Measurements from ENCODE around the gene PODXL2.

Gene PODXL2

DNA sequence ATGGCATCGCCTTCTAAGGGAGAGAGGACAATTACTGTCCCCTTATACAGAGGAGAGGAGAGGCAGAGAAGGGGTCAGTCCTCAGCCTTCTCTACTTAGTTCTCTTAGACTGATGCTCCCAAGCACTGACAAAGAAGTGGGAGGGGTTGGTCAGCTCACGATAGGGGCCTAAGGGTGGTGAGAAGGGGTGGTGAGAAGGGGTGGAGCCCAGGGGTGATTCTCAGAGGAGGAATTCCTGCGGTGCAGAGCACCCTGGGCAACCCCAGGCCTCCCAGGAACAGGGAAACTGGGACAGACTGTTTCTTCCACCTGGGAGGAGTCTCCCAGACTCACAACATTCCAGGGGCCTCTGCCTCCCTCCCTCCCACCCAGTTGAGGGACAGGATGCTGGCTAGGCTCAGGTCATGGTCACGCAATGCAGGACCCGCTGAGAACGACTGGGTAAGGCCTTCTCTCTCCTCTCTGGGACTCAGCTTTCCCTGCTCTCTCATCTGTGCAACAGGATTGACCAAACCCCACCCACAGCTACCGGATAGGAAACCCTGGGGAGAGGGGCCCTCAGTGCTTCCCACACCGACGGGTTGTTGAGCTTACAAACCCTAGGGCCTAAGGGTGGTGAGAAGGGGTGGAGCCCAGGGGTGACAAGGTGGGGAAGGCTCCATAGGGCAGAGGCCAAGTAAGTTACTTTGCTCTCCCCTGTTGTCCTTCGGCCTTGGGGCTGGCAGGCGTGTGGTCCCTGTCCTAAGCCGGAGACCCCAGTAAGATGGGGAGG is 40.0 kb upstream of the PODXL2 start:
- TF ChIP-seq, protein P1, sequence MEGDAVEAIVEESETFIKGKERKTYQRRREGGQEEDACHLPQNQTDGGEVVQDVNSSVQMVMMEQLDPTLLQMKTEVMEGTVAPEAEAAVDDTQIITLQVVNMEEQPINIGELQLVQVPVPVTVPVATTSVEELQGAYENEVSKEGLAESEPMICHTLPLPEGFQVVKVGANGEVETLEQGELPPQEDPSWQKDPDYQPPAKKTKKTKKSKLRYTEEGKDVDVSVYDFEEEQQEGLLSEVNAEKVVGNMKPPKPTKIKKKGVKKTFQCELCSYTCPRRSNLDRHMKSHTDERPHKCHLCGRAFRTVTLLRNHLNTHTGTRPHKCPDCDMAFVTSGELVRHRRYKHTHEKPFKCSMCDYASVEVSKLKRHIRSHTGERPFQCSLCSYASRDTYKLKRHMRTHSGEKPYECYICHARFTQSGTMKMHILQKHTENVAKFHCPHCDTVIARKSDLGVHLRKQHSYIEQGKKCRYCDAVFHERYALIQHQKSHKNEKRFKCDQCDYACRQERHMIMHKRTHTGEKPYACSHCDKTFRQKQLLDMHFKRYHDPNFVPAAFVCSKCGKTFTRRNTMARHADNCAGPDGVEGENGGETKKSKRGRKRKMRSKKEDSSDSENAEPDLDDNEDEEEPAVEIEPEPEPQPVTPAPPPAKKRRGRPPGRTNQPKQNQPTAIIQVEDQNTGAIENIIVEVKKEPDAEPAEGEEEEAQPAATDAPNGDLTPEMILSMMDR (IDR thresholded peaks at IDR 0.05) = no peak

DNA sequence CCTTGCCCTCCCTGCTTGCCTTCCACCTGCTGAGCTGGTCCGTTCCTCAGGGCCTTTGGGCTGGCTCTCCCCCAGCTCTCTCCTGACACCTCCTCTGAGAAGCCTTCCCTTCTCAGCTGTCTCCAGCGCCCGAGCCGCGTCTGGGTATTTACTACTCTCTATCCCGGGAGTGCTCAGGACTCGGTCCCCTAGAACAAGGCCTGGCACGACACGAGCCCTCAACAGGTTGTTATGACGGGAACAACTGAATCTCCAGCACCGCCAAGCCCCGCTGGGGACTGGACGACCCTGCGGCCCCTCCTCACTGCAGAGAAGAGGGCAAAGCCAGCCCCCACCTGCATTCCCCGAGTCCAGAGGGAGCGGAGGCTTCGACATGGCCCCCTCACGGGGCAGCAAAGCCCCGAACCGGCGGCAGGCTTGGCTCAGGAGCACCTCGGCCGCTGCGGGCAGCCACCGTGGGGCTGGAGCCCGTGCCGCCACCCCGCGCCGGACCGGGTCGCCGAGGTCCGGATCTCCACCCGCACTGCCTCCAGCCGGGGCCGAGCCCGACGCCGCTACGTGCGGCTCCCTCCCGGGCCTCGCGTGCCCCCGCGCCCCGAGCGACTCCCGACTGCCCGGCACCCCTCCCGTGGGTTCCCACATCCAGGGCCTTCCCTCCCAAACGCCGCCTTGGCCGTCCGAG is 39.2 kb upstream of the PODXL2 start:
- TF ChIP-seq, protein P1 (IDR thresholded peaks at IDR 0.05) = no peak

DNA sequence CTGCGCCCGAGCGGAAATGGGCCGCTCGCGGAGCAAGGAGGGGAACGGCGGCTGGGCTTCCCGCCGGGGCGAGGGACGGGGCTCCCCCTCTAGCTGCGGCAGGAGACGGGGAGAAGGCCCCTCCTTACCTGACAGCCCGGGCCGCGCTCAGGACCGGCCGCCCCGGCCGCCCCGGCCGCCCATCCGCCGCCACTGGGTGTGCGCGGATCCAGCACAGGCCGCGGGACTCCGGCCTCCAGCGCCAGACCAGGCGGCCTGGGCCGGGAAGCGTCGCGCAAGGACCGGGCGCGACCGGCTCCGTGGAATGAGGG is 38.7 kb upstream of the PODXL2 start:
- TF ChIP-seq, protein P1 (IDR thresholded peaks at IDR 0.05) = no peak

DNA sequence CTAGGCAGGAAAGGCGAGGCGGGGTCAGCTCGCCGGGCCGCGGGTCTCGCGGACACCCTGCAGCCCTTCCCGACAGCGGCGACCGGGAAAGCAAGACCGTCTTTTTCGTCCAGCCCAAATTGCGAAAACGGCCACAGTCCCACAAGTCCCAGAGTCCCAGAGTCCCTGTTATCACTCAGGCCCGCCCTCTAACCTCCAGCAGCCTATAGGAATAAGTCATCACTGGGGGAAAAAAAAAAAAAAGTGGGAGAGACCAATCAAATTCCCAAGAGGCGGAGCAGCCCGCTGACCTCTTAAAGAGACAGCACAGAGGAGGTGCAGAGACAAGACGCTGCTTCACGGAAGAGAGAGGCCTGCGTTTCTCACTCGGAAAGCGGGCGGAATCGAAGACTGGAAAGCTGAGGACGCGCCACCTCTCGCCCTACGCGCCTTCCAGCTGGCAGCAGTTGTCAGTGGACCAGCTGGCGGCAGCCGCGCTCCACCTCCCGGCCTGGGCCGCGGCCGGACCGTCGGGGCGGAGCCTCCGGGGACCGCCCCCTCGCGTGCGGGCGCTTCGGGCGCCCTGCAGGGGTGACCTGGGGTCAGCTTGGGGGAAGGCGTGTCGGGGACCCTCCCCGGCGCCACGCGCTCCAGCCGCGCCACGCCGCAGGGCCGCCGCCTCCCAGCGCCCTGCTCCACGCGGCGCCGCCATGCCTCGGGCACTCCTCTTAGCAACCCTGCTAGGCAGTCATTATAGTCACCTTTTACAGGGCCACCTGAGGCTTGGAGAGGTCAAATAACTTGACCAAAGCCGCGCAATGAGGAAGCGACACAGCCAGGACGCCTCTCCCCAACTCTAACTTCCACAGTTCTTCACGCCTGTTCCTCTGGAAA is 38.2 kb upstream of the PODXL2 start, which contains the start of gene TPRA1:
TSS of gene TPRA1 (minus strand) at position 141 of the 873 bp plus-strand sequence. CDS start 10,587 bp downstream, outside the sequence.
- TF ChIP-seq, protein P1 (IDR thresholded peaks at IDR 0.05) = peak; percentile 40; the same call in 1 of the 2 replicates

DNA sequence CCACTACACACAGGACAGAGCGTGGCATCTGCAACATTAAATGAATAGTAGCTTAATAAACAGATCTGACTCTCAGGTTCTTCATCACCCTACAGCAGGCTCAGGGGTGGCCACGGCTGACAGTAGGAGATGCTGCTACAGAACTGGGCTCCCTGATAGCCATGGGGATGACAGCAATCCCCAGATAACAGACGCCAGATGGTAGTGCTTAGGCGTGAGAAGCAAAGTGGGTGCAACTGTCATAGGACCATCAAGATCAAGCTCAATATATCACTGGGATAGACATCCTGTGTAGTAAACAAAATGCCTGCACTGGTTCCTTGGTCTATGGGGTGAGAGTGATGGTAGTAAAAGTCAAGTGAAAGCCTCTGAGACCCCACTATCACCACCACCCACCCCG is 35.8 kb upstream of the PODXL2 start:
- TF ChIP-seq, protein P1 (IDR thresholded peaks at IDR 0.05) = no peak

DNA sequence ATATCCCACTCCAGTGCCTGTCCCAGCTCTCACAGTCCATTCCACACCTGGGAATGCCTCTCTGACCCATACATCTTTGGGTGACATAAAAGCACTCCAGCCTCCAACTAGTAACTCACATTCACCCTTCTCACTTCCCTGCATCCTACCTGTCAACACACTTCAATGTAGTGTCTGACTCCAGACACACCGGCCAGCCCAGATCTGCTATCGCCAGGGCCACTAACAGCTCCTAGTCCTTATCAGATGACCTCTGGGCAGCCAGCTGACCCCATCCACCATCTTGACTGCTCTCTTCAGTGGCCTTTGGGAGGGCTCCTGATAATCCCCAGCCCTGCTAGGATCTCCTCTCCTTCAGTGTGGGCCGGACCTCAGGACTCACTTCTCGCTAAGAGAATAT is 33.7 kb upstream of the PODXL2 start:
- TF ChIP-seq, protein P1 (IDR thresholded peaks at IDR 0.05) = no peak

DNA sequence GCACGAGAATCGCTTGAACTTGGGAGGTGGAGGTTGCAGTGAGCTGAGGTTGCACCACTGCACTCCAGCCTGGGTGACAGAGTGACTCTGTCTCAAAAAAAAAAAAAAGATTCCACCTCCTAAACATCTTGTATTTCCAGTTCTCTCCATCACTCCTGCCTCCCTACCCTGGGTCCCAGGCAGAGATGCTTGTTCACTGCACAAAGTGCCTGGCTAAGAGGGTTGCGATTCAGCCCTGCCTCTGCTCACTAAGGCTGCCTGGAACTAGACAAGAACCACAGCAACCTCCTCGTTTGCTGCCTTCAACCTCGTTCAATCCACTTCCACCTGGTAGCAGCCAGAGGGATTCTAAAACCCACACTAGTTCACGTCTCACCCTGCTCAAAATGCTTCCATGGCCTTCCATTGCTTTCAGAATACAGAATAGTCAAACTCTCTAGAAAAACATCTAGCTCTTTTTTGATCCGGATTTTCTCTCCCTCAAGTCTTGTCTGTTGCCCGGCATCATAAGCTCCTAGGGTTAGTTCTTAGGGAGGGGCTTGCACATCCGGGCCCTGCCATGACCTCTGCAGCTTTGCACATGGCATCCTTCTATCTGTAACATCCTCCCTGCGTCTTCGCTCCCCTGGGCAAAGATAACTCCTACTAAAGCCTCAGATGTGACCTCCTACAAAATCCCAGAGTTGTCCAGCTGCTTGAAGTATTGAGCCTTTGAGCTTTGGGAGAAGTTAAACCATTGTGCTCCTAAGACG is 31.8 kb upstream of the PODXL2 start:
- TF ChIP-seq, protein P1 (IDR thresholded peaks at IDR 0.05) = no peak

Data from LNCAP (cell line).